Activated CD8-positive, alpha-beta memory T cell treated with anti-CD3 and anti-CD28 coated beads, Interleukin-2, amount 50 U/mL, for 24 hours (primary cell): ENCODE measurements around the gene ZNF446.
"Not testable (repeated sequence)": the region's sequence is repeated elsewhere in the genome, so short reads cannot be mapped to it uniquely, and the experiment has no call there.

Experiments used
- DNase-seq: peaks from one replicate; pipeline ENCODE4 v3.0.0-alpha.2; 2020; ENCODE audit errors: extremely low read depth

Gene ZNF446

GRCh38 chr19:58500242-58500641 is 24.1 kb downstream of the ZNF446 start:
- no peak for DNase-seq

GRCh38 chr19:58507602-58508223 is 31.6 kb downstream of the ZNF446 start:
- not testable (repeated sequence) for DNase-seq

- DNase-seq = no peak
These were observed 33.6 kb downstream of the ZNF446 start for GRCh38 chr19:58509731-58510083.

- no peak for DNase-seq
These were observed 34.1 kb downstream of the ZNF446 start for GRCh38 chr19:58510084-58510862.

GRCh38 chr19:58511353-58512208 is 35.4 kb downstream of the ZNF446 start, which contains the start of gene SLC27A5:
Gene SLC27A5, minus strand, starts transcription at chr19:58511992. Its CDS starts 37 bp downstream, at chr19:58511955.
- no peak for DNase-seq

GRCh38 chr19:58513213-58513693 is 37.1 kb downstream of the ZNF446 start:
- no peak for DNase-seq

- peak; percentile 88 for DNase-seq
These were observed 37.8 kb downstream of the ZNF446 start for GRCh38 chr19:58513694-58514563.

GRCh38 chr19:58514564-58515022 is 38.4 kb downstream of the ZNF446 start:
- no peak for DNase-seq

- no peak for DNase-seq
These were observed 39.1 kb downstream of the ZNF446 start for GRCh38 chr19:58515259-58515658.

- no peak for DNase-seq
These were observed 40.2 kb downstream of the ZNF446 start for GRCh38 chr19:58516246-58516836.

GRCh38 chr19:58516964-58517833 is 41.0 kb downstream of the ZNF446 start:
- DNase-seq = no peak

- no peak for DNase-seq
These were observed 42.3 kb downstream of the ZNF446 start for GRCh38 chr19:58518256-58519086.

- no peak for DNase-seq
These were observed 42.9 kb downstream of the ZNF446 start for GRCh38 chr19:58519087-58519354.

GRCh38 chr19:58519355-58520256 is 43.5 kb downstream of the ZNF446 start, which contains the start of gene ZBTB45:
Gene ZBTB45, minus strand, starts transcription at chr19:58519810. Its CDS starts 2,137 bp downstream, at chr19:58517673.
- DNase-seq = peak; percentile 81

GRCh38 chr19:58520257-58520599 is 44.1 kb downstream of the ZNF446 start:
- no peak for DNase-seq

- DNase-seq = no peak
These were observed 45.5 kb downstream of the ZNF446 start for GRCh38 chr19:58521651-58522050.

GRCh38 chr19:58522709-58523108 is 46.6 kb downstream of the ZNF446 start:
- no peak for DNase-seq

- no peak for DNase-seq
These were observed 53.3 kb downstream of the ZNF446 start for GRCh38 chr19:58529405-58529804.
